Fibroblast of pulmonary artery (primary cell): ENCODE measurements around the gene RMI2.
A peak's percentile ranks its signal among the peaks of the same experiment; 100 is the strongest.

Experiments
- DNase-seq: peaks from one replicate; pipeline ENCODE4 v3.0.0-alpha.2; 2010; ENCODE audit warnings: low read depth
- H3K4me3 ChIP-seq: replicated peaks from 2 replicates; pipeline ENCODE4 v1.5.1; 2011; ENCODE audit warnings: low read depth, mild to moderate bottlenecking, control low read depth, low read length, moderate library complexity
- TF ChIP-seq, protein P1 (sequence below): IDR thresholded peaks from 2 replicates; pipeline ENCODE4 v1.5.1; 2011; ENCODE audit warnings: mild to moderate bottlenecking, control low read depth, low read length, inconsistent platforms; ENCODE audit errors: missing control alignments

The RMI2 gene

DNA sequence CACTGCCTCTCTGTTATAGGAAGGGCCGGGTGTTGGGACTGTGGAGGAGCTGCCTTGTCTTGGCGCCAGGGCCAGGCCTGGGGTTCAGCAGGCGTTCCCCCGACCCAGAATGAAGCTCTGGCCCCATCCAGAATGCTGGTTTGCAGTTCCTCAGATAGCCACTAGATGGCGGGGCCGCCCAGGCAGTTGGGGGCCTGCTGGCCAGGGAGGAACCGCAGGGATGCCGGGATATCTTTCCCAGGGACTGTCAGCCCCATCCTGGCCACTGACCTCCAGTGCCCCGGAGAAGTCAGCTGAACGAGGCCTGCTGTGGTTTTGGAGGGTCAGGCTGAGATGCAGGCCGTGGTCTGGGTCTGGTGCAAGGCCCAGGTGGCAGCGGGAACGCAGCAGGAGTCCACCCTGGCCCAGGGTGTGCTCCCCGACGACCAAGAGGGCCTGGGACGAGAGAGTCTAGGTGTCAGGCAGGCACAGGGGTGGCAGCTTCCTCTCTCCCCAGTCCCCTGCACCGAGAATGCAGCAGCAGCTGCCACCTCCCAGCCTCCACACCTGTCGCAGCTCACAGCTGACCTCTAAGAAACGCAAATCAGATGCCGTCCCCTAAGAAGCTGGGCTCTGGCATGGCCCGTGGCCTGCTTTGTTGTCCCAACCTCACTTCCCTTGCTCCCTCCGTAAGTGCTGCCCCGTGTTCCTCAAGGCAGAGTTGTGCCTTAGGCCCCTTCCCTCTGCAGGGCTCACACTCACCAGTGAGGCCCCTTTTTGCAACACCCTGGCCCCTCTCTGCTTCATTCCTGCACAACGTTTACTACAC lies 51.2 kb downstream of the RMI2 start:
- DNase-seq, result peak; percentile 60
- H3K4me3 ChIP-seq, result no peak overlapping the region
- TF ChIP-seq, protein P1, sequence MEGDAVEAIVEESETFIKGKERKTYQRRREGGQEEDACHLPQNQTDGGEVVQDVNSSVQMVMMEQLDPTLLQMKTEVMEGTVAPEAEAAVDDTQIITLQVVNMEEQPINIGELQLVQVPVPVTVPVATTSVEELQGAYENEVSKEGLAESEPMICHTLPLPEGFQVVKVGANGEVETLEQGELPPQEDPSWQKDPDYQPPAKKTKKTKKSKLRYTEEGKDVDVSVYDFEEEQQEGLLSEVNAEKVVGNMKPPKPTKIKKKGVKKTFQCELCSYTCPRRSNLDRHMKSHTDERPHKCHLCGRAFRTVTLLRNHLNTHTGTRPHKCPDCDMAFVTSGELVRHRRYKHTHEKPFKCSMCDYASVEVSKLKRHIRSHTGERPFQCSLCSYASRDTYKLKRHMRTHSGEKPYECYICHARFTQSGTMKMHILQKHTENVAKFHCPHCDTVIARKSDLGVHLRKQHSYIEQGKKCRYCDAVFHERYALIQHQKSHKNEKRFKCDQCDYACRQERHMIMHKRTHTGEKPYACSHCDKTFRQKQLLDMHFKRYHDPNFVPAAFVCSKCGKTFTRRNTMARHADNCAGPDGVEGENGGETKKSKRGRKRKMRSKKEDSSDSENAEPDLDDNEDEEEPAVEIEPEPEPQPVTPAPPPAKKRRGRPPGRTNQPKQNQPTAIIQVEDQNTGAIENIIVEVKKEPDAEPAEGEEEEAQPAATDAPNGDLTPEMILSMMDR, result peak; percentile 93

DNA sequence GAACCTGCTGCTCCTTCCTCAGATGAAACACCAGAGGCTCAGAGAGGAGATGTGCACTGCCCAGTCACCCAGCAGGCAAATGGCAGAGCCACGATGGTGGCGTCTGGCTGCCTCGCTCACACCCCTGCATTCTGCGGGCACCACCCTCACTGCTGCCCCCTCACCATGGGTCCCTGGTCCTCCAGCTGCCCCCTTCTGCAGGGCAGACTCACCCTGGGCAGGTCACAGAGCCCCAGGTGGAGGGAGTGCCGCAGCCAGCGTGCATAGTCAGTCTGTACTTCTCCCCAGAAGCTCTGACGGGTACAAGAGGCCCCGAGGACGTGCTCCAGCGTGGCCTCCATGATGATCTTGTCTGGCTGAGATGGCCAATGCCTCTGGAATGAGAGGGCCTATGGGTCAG lies 52.9 kb downstream of the RMI2 start:
- TF ChIP-seq, protein P1, result no peak
- no peak overlapping the region for H3K4me3 ChIP-seq
- no peak for DNase-seq

DNA sequence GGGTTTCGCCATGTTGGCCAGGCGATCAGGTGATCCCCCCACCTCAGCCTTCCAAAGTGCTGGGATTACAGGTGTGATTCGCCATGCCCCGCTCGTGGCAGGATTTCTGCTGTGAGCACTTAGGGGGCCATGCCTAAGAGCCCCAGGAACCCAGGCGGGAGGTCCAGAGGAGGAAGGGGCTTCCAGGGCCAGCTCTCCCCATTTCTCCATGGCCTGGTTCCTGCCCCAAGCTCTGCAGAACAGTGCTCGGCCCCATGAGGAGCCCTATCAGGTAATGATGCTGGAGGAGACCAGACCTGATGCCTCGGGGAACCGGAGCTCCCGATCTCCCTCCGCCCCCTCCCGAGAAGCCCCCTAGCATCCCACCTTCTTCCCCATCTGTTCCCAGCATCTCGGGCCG lies 53.6 kb downstream of the RMI2 start:
- no peak overlapping the region for H3K4me3 ChIP-seq
- TF ChIP-seq, protein P1, result no peak
- no peak for DNase-seq

DNA sequence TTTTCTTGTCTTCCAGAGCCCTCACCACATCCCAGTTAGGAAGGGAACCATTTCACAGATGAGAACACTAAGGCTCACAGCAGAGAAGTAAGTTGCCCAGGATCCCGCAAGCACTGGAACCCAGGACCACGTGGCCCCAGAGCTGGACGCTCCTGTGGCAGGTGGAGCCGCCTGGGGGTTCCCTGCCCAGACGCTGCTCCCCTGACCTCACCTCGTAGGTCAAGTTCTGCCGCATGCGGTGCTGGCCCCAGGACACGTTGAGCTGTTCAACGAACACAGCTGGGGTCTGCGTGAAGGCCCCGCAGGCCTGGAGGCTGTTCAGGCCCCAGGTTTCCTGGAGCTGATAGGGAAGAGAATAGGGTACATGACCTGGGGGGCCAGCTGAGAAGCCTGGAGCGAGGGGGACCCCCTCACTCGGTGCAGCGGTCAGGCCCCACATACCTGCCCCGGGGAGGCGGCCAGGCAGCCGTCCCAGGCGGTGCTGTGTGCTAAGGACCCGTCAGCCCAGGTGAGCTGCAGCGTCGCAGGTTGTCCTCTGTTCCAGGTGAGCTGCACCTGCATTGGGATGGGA lies 54.1 kb downstream of the RMI2 start:
- TF ChIP-seq, protein P1, result no peak
- no peak for DNase-seq
- H3K4me3 ChIP-seq, result no peak overlapping the region

DNA sequence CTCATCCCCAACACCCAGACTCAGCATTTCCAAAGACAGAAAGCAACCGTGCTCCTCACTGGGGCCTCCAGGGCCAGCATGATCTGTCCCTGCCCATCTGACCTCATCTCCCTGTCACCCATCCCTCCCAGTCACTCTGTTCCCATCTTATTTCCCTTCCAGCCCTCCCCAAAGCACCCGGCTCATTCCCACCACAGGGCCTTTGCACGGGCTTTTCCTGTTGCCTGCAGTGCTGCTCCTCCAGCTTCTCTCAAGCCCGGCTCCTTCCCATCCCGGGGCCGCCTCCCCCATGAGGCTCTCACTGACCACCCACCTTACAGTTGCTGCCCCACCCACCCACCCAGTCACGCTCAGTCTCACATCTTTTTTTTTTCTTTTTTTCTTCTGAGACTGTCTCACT lies 54.8 kb downstream of the RMI2 start:
- no peak overlapping the region for H3K4me3 ChIP-seq
- TF ChIP-seq, protein P1, result no peak
- DNase-seq, result no peak
